Measurements from ENCODE around the gene SIM2.
A peak's percentile ranks its signal among the peaks of the same experiment; 100 is the strongest.

The SIM2 gene

DNA sequence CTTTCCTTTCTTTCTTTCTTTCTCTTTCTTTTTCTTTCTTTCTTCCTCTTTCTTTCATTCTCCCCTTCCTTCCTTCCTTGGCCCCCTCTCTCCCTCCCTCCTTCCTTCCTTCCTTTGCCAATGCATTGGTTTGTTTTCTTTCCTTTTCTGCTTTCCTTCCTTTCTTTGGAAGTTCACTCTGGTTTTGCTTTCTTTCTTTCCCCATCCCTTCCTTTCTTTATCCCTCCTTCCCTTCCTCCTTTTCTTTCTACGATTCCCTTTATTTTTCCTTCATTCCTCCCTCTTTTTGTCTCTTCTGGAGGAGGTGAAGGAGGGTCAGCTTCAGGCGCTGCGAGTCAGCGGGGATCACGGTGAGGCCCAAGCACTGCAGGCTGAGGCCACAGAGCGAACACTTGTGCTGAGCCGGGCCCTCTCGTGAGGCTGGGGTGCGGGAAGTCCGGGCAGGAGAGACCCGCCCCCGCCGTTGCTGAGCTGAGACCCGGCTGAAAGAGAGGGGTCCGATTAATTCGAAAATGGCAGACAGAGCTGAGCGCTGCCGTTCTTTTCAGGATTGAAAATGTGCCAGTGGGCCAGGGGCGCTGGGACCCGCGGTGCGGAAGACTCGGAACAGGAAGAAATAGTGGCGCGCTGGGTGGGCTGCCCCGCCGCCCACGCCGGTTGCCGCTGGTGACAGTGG lies 1.5 kb downstream of the SIM2 start:
- H3K4me1 Mint-ChIP-seq, result peaks cover 22 to 56% of the 10 kb centered on the region in 2 donors
- peaks cover 65 to 86% of the 10 kb centered on the region in 2 donors for H3K27me3 Mint-ChIP-seq
- H3K9me3 Mint-ChIP-seq, result no peaks in the 10 kb centered on the region
- DNase-seq, result no peak
- ATAC-seq (replicated peaks), result no peak
- peaks cover 0 to 6% of the 10 kb centered on the region in 2 donors for H3K36me3 Mint-ChIP-seq
- peak overlapping the region; percentile 90 for H3K27ac Mint-ChIP-seq
- peak overlapping the region; percentile 67 to 81 for H3K4me3 Mint-ChIP-seq

DNA sequence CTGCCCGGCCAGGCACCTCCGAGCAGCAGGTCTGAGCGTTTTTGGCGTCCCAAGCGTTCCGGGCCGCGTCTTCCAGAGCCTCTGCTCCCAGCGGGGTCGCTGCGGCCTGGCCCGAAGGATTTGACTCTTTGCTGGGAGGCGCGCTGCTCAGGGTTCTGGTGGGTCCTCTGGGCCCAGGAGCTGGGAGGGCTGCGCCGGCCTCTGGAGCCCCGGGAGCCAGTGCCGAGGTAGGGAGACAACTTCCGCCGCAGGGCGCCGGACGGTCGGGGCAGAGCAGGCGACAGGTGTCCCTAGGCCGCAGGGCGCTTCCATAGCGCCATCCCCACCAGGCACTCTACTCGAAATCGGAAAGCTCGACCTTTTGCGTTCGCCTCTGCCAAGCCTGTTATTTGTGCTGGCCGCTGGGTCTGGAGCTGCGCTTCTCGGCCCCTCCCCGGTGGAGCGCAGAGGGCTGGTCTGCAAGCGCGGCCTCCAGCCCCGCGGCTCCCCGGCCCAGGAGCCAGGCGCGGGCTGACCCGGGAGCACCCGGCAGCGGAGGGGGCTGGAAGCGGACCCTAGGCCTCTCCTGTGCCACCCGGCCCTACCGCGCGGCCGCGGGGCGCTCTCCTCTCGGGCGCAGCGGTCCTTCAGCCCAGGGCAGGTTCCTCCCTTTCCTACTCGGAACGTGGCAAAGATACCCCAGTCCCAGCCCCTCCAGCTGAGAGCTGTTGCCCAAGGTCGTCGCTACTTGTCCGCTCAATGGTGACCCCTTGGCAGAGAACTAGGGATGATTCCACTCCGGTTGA lies 2.2 kb downstream of the SIM2 start:
- H3K36me3 Mint-ChIP-seq, result peaks cover 0 to 6% of the 10 kb centered on the region in 2 donors
- DNase-seq (no peak), ATAC-seq (replicated peaks) (peak in 1 of 2 donors; percentile 12)
- peaks cover 25 to 61% of the 10 kb centered on the region in 2 donors for H3K4me1 Mint-ChIP-seq
- H3K27me3 Mint-ChIP-seq, result peaks cover 66 to 86% of the 10 kb centered on the region in 2 donors
- H3K4me3 Mint-ChIP-seq, result peak overlapping the region; percentile 30 to 67
- no peaks in the 10 kb centered on the region for H3K9me3 Mint-ChIP-seq
- peak overlapping the region; percentile 90 for H3K27ac Mint-ChIP-seq

DNA sequence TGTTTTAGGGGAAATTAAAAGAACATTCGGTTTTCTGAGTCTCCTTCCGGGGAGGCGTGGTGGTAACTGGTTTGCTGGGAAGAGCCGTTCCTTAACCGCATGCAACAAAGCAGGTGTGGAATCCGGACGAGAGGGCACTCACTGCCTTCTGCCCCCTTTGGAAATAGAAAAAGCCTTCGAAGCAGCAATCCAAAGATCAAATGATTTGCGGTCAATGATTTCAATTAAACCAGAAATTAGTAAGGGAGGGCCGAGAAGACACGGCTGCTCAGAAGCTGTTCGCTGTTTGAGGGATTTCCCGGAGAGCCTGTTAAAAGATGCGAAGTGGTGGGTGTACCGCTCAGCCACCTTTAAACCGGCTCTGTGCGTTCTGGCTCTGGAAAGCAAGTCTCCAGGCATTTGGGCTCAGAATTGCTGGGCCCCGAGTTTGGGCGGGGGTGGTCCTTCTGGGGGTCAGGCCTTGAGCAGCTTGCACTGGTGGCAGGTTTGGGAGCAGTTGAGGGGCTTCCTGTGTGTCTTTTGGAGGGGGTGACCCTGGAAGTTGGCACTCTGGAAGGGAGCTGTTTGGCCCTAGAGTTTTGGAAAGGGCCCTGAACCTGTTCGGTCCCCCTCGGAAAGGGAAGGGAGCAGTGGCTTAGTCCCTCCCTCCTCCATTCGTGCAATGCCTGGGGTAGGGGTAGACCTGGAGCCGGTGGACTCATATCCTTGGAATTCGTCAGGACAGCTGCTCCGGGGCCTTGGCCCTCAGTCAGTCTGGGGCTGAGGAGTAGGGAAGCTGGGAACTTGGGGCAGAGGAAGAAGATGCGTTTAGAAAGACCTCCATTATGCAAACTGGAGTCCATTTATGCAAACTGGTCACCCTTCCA lies 3.1 kb downstream of the SIM2 start:
- peak overlapping the region; percentile 56 for H3K27ac Mint-ChIP-seq
- H3K27me3 Mint-ChIP-seq, result peaks cover 66 to 86% of the 10 kb centered on the region in 2 donors
- H3K4me3 Mint-ChIP-seq, result peak overlapping the region; percentile 30 to 58
- H3K9me3 Mint-ChIP-seq, result no peaks in the 10 kb centered on the region
- no peak for ATAC-seq (replicated peaks)
- peaks cover 28 to 61% of the 10 kb centered on the region in 2 donors for H3K4me1 Mint-ChIP-seq
- no peak for DNase-seq
- H3K36me3 Mint-ChIP-seq, result peaks cover 0 to 6% of the 10 kb centered on the region in 2 donors

DNA sequence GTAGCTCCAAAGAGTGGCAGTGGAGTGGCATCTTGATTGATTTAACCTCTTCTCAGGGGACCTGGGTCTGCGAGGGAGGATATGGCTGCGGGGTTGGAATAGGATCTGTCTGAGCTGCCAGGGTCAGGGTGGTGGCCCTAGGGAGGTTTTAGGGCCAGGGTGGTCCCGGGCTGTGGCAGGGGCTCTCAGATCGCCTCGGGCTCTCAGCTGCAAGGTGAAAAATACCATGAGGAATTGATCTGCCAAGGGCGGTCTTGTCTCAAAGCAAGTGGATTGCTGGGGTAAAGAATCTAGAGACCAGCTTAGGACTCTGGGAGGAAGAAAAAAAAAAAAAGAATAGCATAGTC lies 3.7 kb downstream of the SIM2 start:
- ATAC-seq (replicated peaks) (no peak), DNase-seq (no peak)
- Mint-ChIP-seq H3K9me3 (no peaks in the 10 kb centered on the region), H3K27me3 (peaks cover 69 to 86% of the 10 kb centered on the region in 2 donors), H3K27ac (no peak overlapping the region), H3K4me3 (no peak overlapping the region), H3K36me3 (peaks cover 3 to 6% of the 10 kb centered on the region in 2 donors), H3K4me1 (peaks cover 31 to 65% of the 10 kb centered on the region in 2 donors)

DNA sequence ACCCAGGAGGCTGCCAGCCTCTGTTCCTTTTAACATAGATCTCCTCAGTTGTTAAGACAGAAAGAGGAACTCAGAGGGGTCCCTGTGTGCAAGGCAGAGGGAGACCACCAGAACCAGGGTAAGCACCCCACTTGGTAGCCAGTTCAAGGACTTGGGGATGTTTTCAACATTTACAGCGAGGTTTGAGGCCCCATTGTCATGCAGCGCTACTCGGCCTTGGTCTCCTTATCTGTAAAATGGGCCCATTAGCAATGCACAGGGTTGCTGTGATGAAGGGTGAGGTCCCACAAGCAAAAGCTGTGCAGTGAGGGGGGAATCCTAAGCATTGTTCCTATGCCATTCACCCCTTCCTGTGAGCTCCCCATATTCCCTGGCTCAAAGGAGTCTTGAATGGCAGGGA lies 4.2 kb downstream of the SIM2 start:
- Mint-ChIP-seq H3K4me3 (no peak overlapping the region), H3K9me3 (no peaks in the 10 kb centered on the region), H3K27ac (no peak overlapping the region), H3K4me1 (peaks cover 31 to 62% of the 10 kb centered on the region in 2 donors), H3K27me3 (peaks cover 70 to 83% of the 10 kb centered on the region in 2 donors), H3K36me3 (peaks cover 3 to 6% of the 10 kb centered on the region in 2 donors)
- no peak for ATAC-seq (replicated peaks)
- no peak for DNase-seq

DNA sequence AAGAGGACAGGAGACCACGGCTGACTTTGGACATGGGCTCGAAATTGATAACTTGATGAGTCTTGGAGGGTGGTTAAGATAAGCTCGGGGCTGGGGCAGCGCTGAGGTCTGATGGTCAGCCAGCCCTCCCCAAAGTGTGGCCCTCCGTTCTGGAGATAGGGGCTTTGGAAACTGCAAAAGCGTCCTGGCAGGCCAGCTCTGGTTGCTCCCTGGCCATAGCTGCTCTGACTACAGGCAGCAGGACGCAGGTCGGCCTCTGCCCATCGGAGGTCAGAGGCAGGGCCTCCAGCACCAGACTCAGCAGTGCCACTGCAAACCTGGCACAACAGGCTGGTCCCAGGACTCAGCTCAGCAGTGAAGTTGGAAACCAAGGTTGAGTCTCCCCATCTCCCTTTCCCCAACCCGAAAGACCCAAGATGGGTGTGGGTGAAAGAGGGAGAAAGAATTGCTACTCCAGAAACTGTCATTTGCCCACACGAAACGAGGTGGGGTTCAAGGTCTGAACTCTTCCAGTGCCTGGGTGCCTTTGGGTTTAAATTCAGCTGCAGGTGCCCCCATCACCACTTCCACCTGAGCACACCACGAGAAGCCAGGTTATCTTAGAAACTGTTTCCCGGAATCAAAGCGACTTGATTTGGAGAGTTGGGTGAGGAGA lies 4.8 kb downstream of the SIM2 start:
- Mint-ChIP-seq H3K36me3 (peaks cover 3 to 6% of the 10 kb centered on the region in 2 donors), H3K4me3 (peak overlapping the region in 1 of 2 donors; percentile 46), H3K4me1 (peaks cover 35 to 65% of the 10 kb centered on the region in 2 donors), H3K9me3 (no peaks in the 10 kb centered on the region), H3K27me3 (peaks cover 71 to 85% of the 10 kb centered on the region in 2 donors), H3K27ac (peak overlapping the region; percentile 71)
- DNase-seq, result no peak
- ATAC-seq (replicated peaks), result no peak

DNA sequence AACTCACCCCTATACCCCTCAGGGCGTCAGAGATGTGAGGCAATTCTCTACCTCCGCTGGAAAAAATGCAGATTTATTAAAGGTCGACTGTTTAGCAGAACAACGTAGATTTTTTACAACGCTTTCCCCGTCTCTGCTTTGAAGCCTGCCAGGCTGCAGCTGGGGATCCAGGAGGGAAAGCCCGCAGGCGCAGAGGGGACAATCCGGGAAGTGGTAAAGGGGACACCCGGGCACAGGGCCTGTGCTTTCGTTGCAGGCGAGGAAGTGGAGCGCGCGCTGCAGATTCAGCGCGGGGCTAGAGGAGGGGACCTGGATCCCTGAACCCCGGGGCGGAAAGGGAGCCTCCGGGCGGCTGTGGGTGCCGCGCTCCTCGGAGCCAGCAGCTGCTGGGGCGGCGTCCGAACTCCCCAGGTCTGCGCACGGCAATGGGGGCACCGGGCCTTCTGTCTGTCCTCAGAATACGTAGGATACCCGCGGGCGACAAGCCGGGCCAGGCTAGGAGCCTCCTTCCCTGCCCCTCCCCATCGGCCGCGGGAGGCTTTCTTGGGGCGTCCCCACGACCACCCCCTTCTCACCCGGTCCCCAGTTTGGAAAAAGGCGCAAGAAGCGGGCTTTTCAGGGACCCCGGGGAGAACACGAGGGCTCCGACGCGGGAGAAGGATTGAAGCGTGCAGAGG lies 5.5 kb downstream of the SIM2 start:
- H3K4me3 Mint-ChIP-seq, result peak overlapping the region; percentile 25 to 46
- H3K27ac Mint-ChIP-seq, result peak overlapping the region; percentile 71
- peaks cover 37 to 67% of the 10 kb centered on the region in 2 donors for H3K4me1 Mint-ChIP-seq
- peaks cover 73 to 91% of the 10 kb centered on the region in 2 donors for H3K27me3 Mint-ChIP-seq
- no peaks in the 10 kb centered on the region for H3K9me3 Mint-ChIP-seq
- no peak for DNase-seq
- H3K36me3 Mint-ChIP-seq, result peaks cover 3 to 6% of the 10 kb centered on the region in 2 donors
- peak in 1 of 2 donors; percentile 26 for ATAC-seq (replicated peaks)

DNA sequence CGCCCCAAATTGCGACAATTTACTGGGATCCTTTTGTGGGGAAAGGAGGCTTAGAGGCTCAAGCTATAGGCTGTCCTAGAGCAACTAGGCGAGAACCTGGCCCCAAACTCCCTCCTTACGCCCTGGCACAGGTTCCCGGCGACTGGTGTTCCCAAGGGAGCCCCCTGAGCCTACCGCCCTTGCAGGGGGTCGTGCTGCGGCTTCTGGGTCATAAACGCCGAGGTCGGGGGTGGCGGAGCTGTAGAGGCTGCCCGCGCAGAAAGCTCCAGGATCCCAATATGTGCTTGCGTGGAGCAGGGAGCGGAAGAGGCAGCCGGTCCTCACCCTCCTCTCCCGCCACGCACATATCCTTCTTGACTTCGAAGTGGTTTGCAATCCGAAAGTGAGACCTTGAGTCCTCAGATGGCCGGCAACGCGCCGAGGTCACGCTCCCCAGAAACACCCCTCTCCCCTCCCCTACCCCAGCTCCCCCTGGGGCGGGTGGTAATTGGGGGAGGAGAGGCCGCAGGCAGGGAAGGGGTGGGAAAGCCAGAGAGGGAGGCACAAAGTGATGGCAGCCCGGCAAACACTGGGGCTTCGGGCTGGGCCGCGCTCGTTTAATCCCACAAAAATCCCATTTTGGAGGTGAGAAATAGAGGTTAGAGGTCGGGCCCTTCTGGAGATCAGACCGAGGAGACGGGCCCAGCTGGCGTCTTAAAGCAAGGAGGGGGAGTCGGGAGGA lies 6.2 kb downstream of the SIM2 start:
- peak overlapping the region; percentile 42 for H3K27ac Mint-ChIP-seq
- peaks cover 3 to 5% of the 10 kb centered on the region in 2 donors for H3K36me3 Mint-ChIP-seq
- H3K27me3 Mint-ChIP-seq, result peaks cover 78 to 94% of the 10 kb centered on the region in 2 donors
- ATAC-seq (replicated peaks) (no peak), DNase-seq (no peak)
- no peaks in the 10 kb centered on the region for H3K9me3 Mint-ChIP-seq
- H3K4me3 Mint-ChIP-seq, result peak overlapping the region in 1 of 2 donors; percentile 50
- peaks cover 36 to 63% of the 10 kb centered on the region in 2 donors for H3K4me1 Mint-ChIP-seq

DNA sequence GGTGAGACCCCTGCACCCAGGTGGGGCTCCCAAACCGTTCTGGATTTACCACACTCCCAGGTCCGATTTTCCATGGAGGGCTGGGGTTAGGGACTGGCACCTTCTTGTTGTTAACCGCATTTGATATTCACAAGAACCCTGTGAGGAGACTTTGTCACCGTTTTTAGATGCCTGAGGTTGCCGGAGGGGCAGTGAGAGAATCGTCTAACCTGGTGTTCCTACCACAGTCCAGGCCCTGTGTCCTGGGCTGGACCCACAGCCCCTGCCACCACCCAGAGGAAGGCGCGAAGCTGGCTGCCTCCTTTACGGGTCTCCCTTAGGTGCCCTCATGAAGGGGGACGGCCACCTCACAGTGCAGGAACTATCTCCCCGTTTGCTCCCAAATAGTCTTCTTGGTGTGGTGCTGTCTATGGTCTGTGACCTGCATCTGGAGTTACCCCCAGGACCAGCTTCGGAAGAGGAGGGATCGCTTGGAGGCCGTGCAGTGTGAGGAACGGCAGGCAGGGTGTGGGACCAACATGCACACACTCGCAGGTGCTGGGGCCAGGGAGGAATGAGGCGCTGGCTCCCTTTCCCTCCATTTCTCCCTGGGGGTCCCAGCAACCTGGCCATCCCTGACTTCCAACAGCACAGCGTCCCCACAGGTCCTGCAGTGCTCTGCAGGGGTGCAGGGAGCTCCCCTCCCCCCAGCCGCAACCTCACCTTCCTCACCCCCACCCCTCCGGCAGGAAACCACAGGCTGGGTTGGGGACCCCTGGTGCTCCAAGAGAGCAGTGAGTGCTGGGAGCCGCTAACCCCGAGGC lies 7.0 kb downstream of the SIM2 start:
- Mint-ChIP-seq H3K36me3 (peaks cover 0 to 3% of the 10 kb centered on the region in 2 donors), H3K27me3 (peaks cover 76 to 94% of the 10 kb centered on the region in 2 donors), H3K4me3 (peak overlapping the region in 1 of 2 donors; percentile 17), H3K9me3 (no peaks in the 10 kb centered on the region), H3K4me1 (peaks cover 30 to 55% of the 10 kb centered on the region in 2 donors), H3K27ac (peak overlapping the region; percentile 92)
- ATAC-seq (replicated peaks) (no peak), DNase-seq (no peak)

DNA sequence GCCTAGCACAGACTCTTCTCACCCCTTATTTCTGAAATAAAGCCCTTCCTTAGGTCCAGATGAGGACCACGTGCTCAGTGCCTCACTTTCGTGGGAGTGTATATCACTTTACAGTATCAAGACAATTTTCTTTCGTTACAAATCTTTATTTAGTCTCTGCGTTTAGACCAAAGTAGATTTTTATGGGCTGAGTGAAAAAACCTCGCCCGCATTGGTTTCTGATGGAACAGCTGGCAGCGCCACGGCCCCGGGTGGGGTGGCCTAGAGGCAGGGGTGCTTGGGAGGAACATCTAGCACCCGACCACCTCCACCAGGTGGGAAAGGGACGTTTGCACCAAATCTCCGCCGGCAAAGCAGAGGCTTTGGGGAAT lies 7.6 kb downstream of the SIM2 start:
- H3K9me3 Mint-ChIP-seq, result no peaks in the 10 kb centered on the region
- peak overlapping the region in 1 of 2 donors; percentile 17 for H3K4me3 Mint-ChIP-seq
- peak overlapping the region; percentile 92 for H3K27ac Mint-ChIP-seq
- peaks cover 0 to 3% of the 10 kb centered on the region in 2 donors for H3K36me3 Mint-ChIP-seq
- DNase-seq, result no peak
- no peak for ATAC-seq (replicated peaks)
- peaks cover 75 to 93% of the 10 kb centered on the region in 2 donors for H3K27me3 Mint-ChIP-seq
- H3K4me1 Mint-ChIP-seq, result peaks cover 28 to 52% of the 10 kb centered on the region in 2 donors

DNA sequence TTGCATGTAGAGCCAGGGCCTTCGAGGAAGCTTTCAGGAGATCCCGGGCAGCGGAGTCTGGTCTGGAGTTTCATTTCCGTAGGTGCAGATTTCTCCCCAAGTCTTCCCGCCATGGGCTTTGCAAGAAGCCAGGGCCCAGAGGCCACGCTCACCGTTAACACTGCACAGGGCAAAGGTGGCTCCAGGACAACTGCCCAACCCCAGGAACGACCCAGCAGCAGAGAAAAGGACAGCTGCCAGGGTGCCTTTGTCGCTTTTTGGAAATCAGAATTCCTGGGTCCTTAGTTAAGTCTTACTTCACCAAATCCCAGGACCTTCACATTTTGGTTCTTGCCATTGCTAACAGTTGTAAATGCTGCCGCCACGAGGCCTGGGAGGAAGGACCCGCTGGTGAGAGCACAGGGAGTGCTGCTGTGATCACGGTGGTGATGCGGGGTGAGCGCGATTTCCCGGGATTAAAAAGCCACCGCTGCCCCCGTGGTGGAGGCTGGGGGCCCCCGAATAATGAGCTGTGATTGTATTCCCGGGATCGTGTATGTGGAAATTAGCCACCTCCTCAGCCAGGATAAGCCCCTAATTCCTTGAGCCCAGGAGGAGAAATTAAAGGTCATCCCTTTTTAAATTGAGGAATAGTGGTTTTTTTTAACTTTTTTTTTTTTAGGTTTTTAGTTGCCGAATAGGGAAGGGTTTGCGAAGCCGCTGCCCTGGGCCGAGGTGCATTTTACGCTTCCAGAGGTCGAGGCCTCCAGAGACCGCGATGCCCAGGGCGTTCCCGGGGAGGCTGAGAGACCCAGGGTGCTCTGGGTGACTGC lies 8.2 kb downstream of the SIM2 start:
- no peaks in the 10 kb centered on the region for H3K9me3 Mint-ChIP-seq
- H3K36me3 Mint-ChIP-seq, result peaks cover 0 to 3% of the 10 kb centered on the region in 2 donors
- no peak for DNase-seq
- H3K4me3 Mint-ChIP-seq, result peak overlapping the region in 1 of 2 donors; percentile 46
- no peak for ATAC-seq (replicated peaks)
- H3K4me1 Mint-ChIP-seq, result peaks cover 26 to 46% of the 10 kb centered on the region in 2 donors
- H3K27me3 Mint-ChIP-seq, result peaks cover 72 to 88% of the 10 kb centered on the region in 2 donors
- H3K27ac Mint-ChIP-seq, result peak overlapping the region; percentile 92

Measured in stimulated activated naive B cell treated with anti-CD40 and anti-IgM and Interleukin-4, amounts not matched to agents 10 μg/mL and 1 μg/mL and 100 μg/mL, for 72 hours (primary cell).